Putamen (tissue), 1 donor: ENCODE measurements around the gene POGZ.

Source experiments
- DNase-seq: peaks from one replicate; pipeline ENCODE4 v3.0.0-alpha.2; 2016; ENCODE audit warnings: low spot score

POGZ gene

DNA sequence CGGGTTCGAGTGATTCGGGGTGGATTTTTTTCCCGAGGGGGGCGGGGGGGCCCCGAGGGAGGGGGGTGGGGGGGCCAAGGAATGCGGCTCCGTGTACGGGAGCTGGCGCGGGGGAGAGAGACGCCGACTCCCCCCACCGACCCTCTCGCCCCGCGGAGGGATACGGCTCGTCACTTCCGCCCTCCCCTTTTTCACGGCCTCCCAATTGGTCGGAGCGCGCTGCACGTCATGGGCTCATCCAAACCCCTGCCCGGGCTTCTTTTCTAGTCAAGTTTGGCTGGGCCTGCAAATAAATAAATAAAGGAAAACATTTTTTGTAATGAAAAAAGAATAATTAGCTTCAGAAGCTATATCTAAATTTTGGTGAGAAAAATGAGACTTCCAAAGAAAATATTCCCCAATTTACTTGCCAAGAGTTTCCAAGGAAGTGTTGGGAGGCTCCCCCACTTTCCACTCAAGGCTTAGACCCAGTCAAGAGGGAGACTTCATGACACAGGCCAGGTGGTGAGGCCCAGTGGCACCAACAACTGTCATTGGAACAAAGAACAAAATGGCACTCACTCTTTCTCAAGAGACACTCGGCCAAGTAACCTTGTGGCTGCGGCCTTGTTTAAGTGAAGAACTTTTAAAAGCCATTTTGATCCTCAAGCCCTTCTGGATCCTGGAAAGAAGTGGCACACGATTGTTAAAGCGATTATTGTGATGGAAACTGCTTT is at the start of gene POGZ:
TSS of gene POGZ (minus strand) at position 164 of the 716 bp plus-strand sequence. CDS start 17,290 bp downstream, outside the sequence.
- DNase-seq: peak; percentile 96

DNA sequence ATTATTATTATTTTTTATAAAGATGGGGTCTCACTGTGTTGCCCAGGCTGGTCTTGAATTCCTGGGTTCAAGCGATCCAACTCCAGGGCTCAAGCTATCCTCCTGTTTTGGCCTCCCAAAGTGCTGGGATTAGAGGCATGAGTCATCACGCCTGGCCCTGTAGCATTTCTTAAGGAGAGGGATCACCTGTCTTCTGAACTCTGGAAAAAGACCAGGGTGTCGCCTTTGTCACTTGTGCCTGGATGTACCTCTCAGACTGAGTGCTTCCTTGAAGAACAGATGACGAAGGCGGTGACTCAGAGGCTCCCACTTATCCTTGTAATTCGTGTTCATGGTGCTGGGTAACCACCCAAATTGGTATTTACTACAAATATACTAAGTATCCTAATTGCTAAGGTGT is 49.5 kb upstream of the POGZ start:
- DNase-seq: no peak

DNA sequence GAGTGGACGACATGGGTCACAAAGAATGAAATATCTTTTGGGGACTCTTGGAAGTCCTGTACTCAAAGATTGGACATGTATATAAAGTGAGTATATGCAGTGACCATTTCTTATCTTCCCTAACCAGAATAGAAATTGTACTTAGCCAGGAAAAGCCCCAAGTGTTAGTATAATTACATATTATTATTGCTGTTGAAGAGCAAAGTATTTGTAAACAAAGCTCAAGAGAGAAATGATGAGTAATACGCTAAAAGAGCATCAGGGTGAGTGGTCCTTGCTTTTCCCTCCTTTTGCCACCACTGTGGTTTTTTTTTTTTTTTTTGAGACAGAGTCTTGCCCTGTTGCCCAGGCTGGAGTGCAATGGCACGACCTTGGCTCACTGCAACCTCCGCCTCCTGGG is 45.5 kb upstream of the POGZ start:
- DNase-seq: no peak

GRCh38 chr1:151504252-151504651 is 45.0 kb upstream of the POGZ start:
- DNase-seq: no peak

- no peak for DNase-seq
Observed at GRCh38 chr1:151502859-151503780, 43.8 kb upstream of the POGZ start.

DNA sequence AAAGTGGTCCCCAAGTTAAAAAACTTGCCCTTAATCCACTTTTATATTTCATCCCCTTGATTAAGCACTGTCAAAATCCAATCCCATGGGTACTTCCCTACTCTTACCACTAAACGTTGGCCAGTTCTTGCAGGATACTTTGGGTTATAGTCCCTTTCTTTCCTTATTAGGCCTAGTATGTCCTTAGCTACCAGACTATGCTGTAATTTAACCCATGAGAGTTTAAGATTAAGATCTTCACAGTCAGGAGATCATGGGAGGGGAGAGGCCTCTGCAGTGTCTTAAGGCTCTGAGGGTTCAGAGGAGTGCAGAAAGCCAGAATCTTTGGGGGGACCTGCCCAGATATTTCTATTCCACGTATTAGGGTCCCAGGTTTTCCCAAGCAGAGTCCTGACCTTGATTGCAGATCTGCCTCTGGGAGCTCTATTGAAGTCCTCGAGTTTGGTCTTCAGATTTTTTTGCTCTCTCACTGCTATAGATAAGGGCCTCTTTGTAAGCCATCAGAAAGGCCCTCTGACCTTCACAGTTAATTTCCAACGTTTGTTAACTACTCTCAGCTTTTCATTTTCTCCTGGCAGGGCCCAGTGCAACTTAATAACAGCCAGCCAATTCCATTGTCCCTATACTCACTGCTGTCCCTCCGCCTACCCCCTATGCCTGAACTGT is 42.9 kb upstream of the POGZ start:
- DNase-seq: no peak

GRCh38 chr1:151501474-151501873 is 42.2 kb upstream of the POGZ start:
- DNase-seq: no peak

- DNase-seq: no peak
Observed at GRCh38 chr1:151499930-151500329, 40.6 kb upstream of the POGZ start.

- DNase-seq: no peak
Observed at GRCh38 chr1:151499365-151499764, 40.1 kb upstream of the POGZ start.

GRCh38 chr1:151495316-151495715 is 36.0 kb upstream of the POGZ start:
- DNase-seq: peak; percentile 74

- peak; percentile 40 for DNase-seq
Observed at GRCh38 chr1:151494741-151495281, 35.5 kb upstream of the POGZ start.

- DNase-seq: no peak
Observed at GRCh38 chr1:151493042-151493441, 33.7 kb upstream of the POGZ start.

DNA sequence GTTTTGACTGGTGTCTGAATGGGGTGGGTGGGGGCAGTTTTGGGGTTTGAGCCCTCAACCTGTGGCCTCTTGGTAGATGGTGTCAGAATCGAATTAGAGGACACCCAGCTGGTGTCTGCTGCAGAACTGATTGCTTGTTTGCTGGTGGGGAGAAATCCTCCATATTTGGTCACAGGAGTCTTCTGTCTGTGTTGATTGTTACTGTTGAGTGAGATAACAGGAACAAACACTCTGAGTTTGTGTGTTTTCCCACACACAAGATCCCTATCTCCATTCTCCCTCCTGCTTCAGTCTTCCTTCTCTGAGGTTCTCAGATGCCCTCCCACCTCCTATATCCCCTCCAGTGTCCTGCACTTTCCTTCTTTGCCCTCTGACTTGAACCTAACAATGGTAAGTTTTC is 32.8 kb upstream of the POGZ start:
- no peak for DNase-seq

- DNase-seq: no peak
Observed at GRCh38 chr1:151491641-151492040, 32.3 kb upstream of the POGZ start.

- DNase-seq: no peak
Observed at GRCh38 chr1:151486557-151486956, 27.3 kb upstream of the POGZ start.

DNA sequence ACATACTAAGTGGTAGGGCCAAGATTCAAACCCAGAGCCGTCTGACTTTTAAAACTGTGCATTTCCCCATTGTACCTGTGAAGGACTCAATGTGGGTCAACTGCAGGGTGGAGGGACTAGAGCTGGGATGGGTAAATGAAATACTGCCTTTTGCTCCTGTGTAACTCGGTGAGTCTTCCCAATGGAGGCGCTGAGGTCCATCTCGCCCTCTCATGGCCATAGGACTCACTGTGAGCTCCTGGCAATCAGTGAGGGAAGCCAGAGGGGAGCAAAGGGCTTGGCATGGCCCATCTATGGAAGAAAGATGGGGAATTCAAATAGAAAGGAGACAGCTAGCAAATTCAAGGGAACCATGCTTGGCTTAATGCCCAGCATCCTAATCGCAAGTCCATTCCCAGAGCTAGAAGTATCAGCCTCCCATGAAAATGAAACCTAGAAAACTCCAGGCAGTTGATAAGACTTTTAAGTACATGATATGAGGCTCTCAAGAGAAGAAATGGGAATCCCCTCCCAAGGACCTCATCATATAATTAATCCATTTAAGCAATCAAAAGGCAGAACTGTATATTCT is 26.5 kb upstream of the POGZ start:
- DNase-seq: no peak

DNA sequence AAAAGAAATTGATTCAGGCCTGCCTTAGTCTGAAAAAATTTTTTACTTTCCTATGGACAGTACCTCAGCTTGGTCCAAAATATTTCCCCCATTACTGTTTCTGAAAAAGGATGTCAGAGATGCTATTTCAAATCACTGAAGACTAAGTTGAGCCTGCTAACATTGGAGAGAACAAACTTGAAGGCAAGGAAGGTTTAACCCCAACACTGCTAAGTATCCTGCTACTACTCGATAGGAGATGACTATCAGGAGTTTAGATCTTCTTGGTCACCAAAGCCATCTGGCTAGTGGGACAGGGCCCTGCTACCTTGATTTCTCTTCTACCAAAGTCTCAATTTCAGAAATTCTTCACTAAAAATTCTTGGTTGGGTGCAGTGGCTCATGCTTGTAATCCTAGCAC is 22.7 kb upstream of the POGZ start:
- DNase-seq: no peak

GRCh38 chr1:151479462-151479861 is 20.2 kb upstream of the POGZ start:
- no peak for DNase-seq

GRCh38 chr1:151478923-151479322 is 19.6 kb upstream of the POGZ start:
- no peak for DNase-seq

DNA sequence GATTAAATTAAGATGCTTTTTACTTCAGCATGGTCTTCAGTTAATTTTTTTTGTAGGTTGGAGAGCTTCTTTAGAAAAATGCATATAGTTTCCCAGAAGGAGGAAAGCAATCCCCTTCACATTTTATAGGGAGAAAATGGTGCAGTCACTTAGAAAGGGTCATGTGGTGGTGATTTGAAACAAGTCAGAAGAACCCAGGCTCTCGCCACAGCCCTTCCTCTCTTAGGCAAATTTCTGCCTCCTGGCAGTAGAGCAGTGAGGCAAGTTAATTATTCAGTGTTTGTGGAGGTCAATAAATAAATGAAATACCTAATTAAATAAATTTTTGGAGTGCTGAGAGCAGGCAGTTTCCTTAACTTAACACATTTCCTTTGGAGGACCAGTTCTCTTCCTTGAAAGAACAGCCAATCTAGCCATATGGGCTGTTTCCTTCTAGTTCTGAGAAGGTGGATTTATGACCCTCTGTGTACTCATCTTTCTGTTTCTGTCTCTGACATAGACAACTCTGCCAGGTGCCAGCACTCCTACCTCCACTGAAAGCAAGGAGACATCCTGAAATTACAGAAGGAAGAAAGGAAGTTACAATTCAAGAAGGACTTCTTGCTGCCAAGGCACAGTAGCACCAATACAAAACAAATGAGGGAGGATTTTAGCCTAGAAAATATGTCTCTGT is 19.0 kb upstream of the POGZ start:
- no peak for DNase-seq

DNA sequence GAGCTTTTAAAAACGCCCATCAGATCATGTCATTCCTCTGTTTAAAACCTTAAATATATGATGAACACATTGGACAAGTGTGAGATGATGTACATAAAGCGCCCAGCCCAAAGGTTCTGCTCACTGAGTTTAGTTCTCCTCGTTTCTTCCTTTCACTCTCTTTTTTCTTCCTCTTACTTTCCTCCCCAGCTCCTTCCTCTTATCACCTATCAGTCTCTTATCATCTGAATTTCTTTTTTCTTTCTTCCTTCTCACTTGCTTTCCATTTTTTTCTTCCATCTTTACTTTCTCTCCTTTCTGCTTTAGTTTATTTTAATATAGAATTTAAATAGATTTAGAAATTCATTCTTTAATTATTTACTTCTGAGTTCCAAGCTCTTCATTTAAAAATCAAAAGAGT is 17.8 kb upstream of the POGZ start:
- DNase-seq: no peak

DNA sequence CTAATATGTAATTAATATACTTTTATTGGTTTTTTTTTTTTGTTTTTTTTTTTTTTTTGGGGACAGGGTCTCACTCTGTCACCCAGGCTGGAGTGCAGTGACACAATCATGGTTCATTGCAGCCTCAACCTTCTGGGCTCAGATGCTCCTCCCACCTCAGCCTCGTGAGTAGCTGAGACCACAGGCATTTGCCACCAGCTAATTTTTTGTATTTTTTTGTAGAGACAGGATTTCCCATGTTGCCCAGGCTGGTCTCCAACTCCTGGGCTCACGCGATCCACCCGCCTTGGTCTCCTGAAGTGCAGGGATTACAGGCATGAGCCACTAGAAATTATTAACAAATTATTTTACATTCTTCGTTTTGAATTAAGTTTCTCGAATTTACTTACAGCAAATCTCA is 16.8 kb upstream of the POGZ start:
- no peak for DNase-seq
